ENCODE results near the gene DDR1. TPM values are rescaled to one million over a fixed set of nuclear protein-coding genes. Genes with fewer than 3 reads are reported as not detected.
"Not testable (repeated sequence)": the region's sequence is repeated elsewhere in the genome, so short reads cannot be mapped to it uniquely, and the experiment has no call there.

The DDR1 gene
- total RNA-seq, 1 donor from 2014 or later: 154 TPM

DNA sequence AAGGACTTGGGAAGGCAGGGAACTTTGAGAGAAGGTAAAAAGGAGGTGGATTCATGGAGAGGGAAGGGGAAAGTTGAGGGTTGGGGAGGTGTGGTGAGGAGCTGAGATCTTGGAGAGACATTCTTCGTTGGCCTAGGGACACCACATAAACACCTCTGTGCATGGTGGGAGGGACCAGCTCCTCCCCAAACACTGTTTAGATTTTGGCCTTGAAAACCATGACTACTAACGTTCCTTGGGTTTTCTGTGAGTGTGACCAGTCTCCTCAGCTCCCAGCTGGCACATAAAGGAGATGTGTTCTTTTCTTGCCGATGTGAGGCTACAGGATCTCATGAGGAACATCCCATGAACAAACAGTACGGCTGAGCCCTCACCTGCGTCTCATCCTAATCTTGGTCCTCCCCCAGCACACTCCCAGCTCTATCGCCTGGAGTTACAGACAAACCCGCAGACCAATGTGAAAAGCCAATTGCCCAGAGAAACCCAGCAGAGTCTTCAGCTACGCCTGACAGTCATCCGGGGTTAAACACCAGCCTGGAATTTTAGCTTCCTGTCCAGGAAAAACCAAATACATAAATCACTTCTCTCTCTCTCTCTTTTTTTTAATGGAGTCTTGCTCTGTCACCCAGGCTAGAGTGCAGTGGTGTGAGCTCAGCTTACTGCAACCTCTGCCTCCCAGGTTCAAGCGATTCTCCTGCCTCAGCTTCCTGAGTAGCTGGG, 22.0 kb upstream of the DDR1 start:
- Mint-ChIP-seq H3K27me3 (no peaks in the 10 kb centered on the region), H3K36me3 (ENCODE audit: insufficient read depth) (peaks cover 1% of the 10 kb centered on the region), H3K4me3 (ENCODE audit: low read depth) (no peak overlapping the region), H3K4me1 (ENCODE audit: low read depth) (peaks cover 6% of the 10 kb centered on the region), H3K9me3 (ENCODE audit: low read depth) (no peaks in the 10 kb centered on the region), H3K27ac (no peak overlapping the region)
- TF ChIP-seq, protein P1, sequence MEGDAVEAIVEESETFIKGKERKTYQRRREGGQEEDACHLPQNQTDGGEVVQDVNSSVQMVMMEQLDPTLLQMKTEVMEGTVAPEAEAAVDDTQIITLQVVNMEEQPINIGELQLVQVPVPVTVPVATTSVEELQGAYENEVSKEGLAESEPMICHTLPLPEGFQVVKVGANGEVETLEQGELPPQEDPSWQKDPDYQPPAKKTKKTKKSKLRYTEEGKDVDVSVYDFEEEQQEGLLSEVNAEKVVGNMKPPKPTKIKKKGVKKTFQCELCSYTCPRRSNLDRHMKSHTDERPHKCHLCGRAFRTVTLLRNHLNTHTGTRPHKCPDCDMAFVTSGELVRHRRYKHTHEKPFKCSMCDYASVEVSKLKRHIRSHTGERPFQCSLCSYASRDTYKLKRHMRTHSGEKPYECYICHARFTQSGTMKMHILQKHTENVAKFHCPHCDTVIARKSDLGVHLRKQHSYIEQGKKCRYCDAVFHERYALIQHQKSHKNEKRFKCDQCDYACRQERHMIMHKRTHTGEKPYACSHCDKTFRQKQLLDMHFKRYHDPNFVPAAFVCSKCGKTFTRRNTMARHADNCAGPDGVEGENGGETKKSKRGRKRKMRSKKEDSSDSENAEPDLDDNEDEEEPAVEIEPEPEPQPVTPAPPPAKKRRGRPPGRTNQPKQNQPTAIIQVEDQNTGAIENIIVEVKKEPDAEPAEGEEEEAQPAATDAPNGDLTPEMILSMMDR (IDR thresholded peaks at IDR 0.05; ENCODE audit: unreplicated experiment): no peak
- no peak for DNase-seq (ENCODE audit: low spot score, unreplicated experiment)

DNA sequence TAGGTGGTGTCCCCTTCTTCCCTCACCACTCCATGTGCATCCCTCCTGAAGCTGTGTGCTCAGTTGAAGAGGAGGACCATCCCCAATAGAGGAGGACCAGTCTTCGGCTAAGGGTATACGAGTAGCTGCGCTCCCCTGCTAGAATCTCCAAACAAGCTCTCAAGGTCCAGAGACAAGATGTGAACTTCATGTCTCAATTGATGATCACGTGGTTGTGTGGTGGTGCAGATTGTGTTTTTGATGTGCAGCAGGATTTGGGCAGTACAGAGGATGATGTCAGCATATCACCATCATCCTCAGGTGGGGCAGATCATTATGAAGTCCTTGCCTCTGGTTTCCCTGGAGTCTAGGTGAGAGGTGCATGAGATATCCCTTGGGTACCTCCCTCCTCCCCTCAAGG, 20.0 kb upstream of the DDR1 start:
- no peak overlapping the region for H3K27ac Mint-ChIP-seq
- peaks cover 5% of the 10 kb centered on the region for H3K4me1 Mint-ChIP-seq (ENCODE audit: low read depth)
- no peaks in the 10 kb centered on the region for H3K27me3 Mint-ChIP-seq
- TF ChIP-seq, protein P1 (IDR thresholded peaks at IDR 0.05; ENCODE audit: unreplicated experiment): no peak
- H3K9me3 Mint-ChIP-seq (ENCODE audit: low read depth): peaks cover 9% of the 10 kb centered on the region
- no peak overlapping the region for H3K4me3 Mint-ChIP-seq (ENCODE audit: low read depth)
- DNase-seq (ENCODE audit: low spot score, unreplicated experiment): no peak
- H3K36me3 Mint-ChIP-seq (ENCODE audit: insufficient read depth): peaks cover 1% of the 10 kb centered on the region

DNA sequence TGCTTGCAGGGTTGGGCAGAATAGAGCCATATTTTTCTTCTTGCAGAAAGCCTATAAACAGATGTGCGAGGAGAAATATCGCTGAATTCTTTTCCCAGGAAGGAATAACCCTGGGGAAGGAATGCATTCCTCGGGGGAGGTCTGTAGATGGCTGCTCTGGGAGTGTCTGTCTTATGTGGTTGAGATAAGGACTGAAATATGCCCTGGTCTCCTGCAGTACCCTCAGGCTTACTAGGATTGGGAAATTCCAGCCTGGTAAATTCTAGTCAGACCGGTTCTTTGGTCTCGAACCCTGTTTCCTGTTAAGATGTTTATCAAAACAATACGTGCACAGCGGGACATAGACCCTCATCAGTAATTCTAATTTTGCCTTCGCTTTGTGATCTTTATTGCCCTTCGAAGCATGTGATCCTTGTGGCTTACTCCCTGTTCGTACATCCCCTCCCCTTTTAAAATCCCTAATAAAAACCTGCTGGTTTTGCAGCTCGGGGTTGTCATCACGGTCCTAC, 15.0 kb upstream of the DDR1 start:
- not testable (repeated sequence) for H3K4me3 Mint-ChIP-seq (ENCODE audit: low read depth); DNase-seq (ENCODE audit: low spot score, unreplicated experiment); H3K27me3 Mint-ChIP-seq; H3K4me1 Mint-ChIP-seq (ENCODE audit: low read depth); H3K36me3 Mint-ChIP-seq (ENCODE audit: insufficient read depth); H3K27ac Mint-ChIP-seq
- peaks cover 31% of the 10 kb centered on the region for H3K9me3 Mint-ChIP-seq (ENCODE audit: low read depth)

DNA sequence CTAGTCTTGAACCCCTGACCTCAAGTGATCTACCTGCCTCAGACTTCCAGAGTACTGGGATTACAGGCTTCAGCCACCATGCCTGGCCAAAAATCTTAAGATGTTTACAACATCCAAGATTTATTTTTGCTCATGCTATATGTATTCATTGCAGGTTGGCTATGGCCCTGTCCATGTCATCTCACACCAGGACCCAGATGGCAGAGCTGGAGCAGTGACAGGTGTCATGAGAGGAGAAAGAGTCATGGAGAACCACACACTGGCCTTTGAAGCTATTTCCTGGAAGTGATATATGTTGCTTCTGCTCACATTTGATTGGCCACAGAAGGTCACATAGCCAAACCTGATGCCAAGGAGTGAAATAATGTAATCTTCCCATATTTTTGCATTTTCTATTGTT, 13.8 kb upstream of the DDR1 start:
- TF ChIP-seq, protein P1 (IDR thresholded peaks at IDR 0.05; ENCODE audit: unreplicated experiment): no peak
- no peak overlapping the region for H3K4me3 Mint-ChIP-seq (ENCODE audit: low read depth)
- H3K9me3 Mint-ChIP-seq (ENCODE audit: low read depth): peaks cover 31% of the 10 kb centered on the region
- no peaks in the 10 kb centered on the region for H3K4me1 Mint-ChIP-seq (ENCODE audit: low read depth)
- H3K36me3 Mint-ChIP-seq (ENCODE audit: insufficient read depth): peaks cover 7% of the 10 kb centered on the region
- H3K27me3 Mint-ChIP-seq: no peaks in the 10 kb centered on the region
- no peak for DNase-seq (ENCODE audit: low spot score, unreplicated experiment)
- H3K27ac Mint-ChIP-seq: peak overlapping the region; percentile 37

DNA sequence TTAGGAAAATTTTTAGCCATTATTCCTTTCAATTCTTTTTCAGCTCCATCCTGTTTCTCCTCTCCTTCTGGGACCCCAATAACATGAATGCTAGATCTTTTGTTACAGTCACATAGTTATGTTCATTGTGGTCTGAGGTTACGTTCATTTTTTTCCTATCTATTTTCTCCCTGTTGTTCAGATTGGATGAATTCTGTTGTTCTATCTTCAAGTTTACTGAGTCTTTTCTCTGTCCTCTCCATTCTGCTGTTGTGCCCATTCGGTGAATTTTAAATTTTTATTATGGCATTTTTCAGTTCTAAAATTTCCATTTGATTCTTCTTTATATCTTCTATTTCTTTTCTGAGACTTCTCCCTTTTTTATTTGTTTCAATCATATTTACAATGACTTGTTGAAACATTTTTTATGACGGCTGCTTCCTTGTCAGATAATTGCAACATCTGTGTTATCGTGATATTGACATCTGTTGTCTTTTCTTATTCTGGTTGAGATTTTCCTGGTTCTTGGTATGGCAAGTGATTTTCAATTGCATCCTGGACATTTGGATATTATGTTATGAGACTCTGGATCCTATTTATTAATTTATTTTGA, 12.6 kb upstream of the DDR1 start:
- Mint-ChIP-seq H3K27ac (no peak overlapping the region), H3K4me3 (ENCODE audit: low read depth) (no peak overlapping the region), H3K27me3 (no peaks in the 10 kb centered on the region), H3K36me3 (ENCODE audit: insufficient read depth) (peaks cover 7% of the 10 kb centered on the region), H3K4me1 (ENCODE audit: low read depth) (no peaks in the 10 kb centered on the region), H3K9me3 (ENCODE audit: low read depth) (peaks cover 31% of the 10 kb centered on the region)
- TF ChIP-seq, protein P1 (IDR thresholded peaks at IDR 0.05; ENCODE audit: unreplicated experiment): no peak
- no peak for DNase-seq (ENCODE audit: low spot score, unreplicated experiment)
